Measurements from ENCODE around the gene CDC37L1. TPM values are rescaled to one million over a fixed set of nuclear protein-coding genes. Genes with fewer than 3 reads are reported as not detected.

The CDC37L1 gene
- total and polyA plus RNA-seq, 2 of the 8 experiments (the other 6 are each of a cell fraction or from before 2014, with no cell fraction given), result 4.6 to 23.8 TPM

- Histone ChIP-seq H4K20me1 (replicated peaks in 1 of 2; ENCODE audit: control insufficient read depth in 1 of 2, insufficient read depth in 2 of 2, low read length in 2 of 2) (no peaks in the 10 kb centered on the region), H3K79me2 (ENCODE audit: control insufficient read depth in 1 of 2, insufficient read depth in 2 of 2, low read length in 2 of 2) (0 out of 4 replicates have a peak, but pooled peaks cover 0 to under 1% of the 10 kb centered on the region in 2 experiments), H3K4me2 (ENCODE audit: insufficient read depth in 1 of 2, low read depth in 2 of 2, low read length in 2 of 2) (no peak overlapping the region), H4K8ac (ENCODE audit: extremely low read depth, insufficient read depth, low read length) (no peak overlapping the region), H3K18ac (ENCODE audit: extremely low read depth, low read length) (no peak overlapping the region), H3K27me3 (replicated peaks in 1 of 4; ENCODE audit: control insufficient read depth in 3 of 4, extremely low read depth in 1 of 4, insufficient read depth in 3 of 4, low read length in 3 of 4) (no peaks in the 10 kb centered on the region), H3K36me3 (ENCODE audit: control insufficient read depth in 2 of 4, insufficient read depth in 4 of 4, low read length in 3 of 4) (no peaks in the 10 kb centered on the region), H4K91ac (replicated peaks; ENCODE audit: insufficient read length, low read length) (no peak overlapping the region), H2BK120ac (replicated peaks; ENCODE audit: low read depth, low read length) (no peak overlapping the region), H2AFZ (ENCODE audit: low read length) (no peak overlapping the region), H3K4me3 (ENCODE audit: extremely low read depth in 1 of 4, insufficient read depth in 2 of 4, low read depth in 3 of 4, low read length in 4 of 4) (no peak overlapping the region), H3K79me1 (ENCODE audit: low read depth, low read length) (no peaks in the 10 kb centered on the region), H3K27ac (ENCODE audit: low read depth, low read length) (no peak overlapping the region), H3K9me3 (ENCODE audit: insufficient read depth in 2 of 2, low read depth in 1 of 2, low read length in 1 of 2) (no peaks in the 10 kb centered on the region), H3K56ac (replicated peaks; ENCODE audit: insufficient read length, low read depth, low read length) (no peak overlapping the region), H3K23ac (ENCODE audit: insufficient read length) (no peak overlapping the region), H2BK15ac (ENCODE audit: low read length) (no peak overlapping the region), H3K9ac (replicated peaks in 1 of 4; ENCODE audit: extremely low read depth in 1 of 4, low read depth in 3 of 4, low read length in 3 of 4) (no peak overlapping the region), H2BK12ac (ENCODE audit: low read depth, low read length) (no peak overlapping the region), H2AK5ac (ENCODE audit: low read depth, low read length) (no peak overlapping the region), H3K14ac (ENCODE audit: insufficient read length) (no peak overlapping the region), H2BK20ac (ENCODE audit: low read length) (no peak overlapping the region), H3K4me1 (replicated peaks in 1 of 4; ENCODE audit: control insufficient read depth in 3 of 4, insufficient read depth in 4 of 4, low read length in 3 of 4) (peaks cover 0 to 4% (median 0%) of the 10 kb centered on the region in 4 experiments; a peak in 4 of 7 replicates), H2BK5ac (ENCODE audit: low read depth, low read length) (no peak overlapping the region), H3K23me2 (ENCODE audit: low read depth, low read length) (peaks cover 1% of the 10 kb centered on the region; the same call in 1 of the 2 replicates), H3K4ac (replicated peaks; ENCODE audit: insufficient read length, low read depth, low read length) (no peak overlapping the region), H4K5ac (ENCODE audit: insufficient read length, low read depth, low read length) (no peak overlapping the region)
- DNase-seq (ENCODE audit: low read depth in 1 of 2, low spot score in 2 of 2), result no peak
- ChIA-PET CTCF (ENCODE audit: partially characterized antibody) (interaction anchor here (1.3 to 2.9 kb wide), 2 partner anchors 9 to 24 kb away, joined by 3 to 13 read pairs; partner anchors contain the start of gene SPATA6L), POLR2A (ENCODE audit: partially characterized antibody) (no interaction called here)
- FAIRE-seq, result no peak
- no peak for TF ChIP-seq RFX5 (IDR thresholded peaks at IDR 0.05; ENCODE audit: borderline replicate concordance, low read depth, low read length)
- TF ChIP-seq POLR2AphosphoS5 (IDR thresholded peaks at IDR 0.05; ENCODE audit: low read depth, low read length), result no peak
- TF ChIP-seq RAD21 (IDR thresholded peaks at IDR 0.05 in 1 of 2, conservative IDR thresholded peaks at IDR 0.05 in 1 of 2; ENCODE audit: low read depth in 2 of 2, low read length in 2 of 2), result no peak
- no peak for TF ChIP-seq FOSL1 (IDR thresholded peaks at IDR 0.05; ENCODE audit: insufficient read depth, low read depth, low read length)
- no peak for TF ChIP-seq CBX5 (IDR thresholded peaks at IDR 0.05; ENCODE audit: low read depth, low read length)
- TF ChIP-seq KDM5A (IDR thresholded peaks at IDR 0.05; ENCODE audit: low read length), result no peak
- no peak for TF ChIP-seq ZNF274 (IDR thresholded peaks at IDR 0.05; ENCODE audit: borderline replicate concordance, extremely low read depth, low read length)
- no peak for TF ChIP-seq KDM4A (IDR thresholded peaks at IDR 0.05; ENCODE audit: low read depth, low read length, severe bottlenecking)
- TF ChIP-seq CHD1 (IDR thresholded peaks at IDR 0.05; ENCODE audit: low read depth, low read length), result no peak
- no peak for TF ChIP-seq CEBPB (IDR thresholded peaks at IDR 0.05; ENCODE audit: low read depth, low read length)
- no peak for TF ChIP-seq SP1 (IDR thresholded peaks at IDR 0.05; ENCODE audit: low read depth, low read length)
- TF ChIP-seq RNF2 (IDR thresholded peaks at IDR 0.05; ENCODE audit: borderline replicate concordance, low read depth, low read length, missing control alignments, poor library complexity, severe bottlenecking), result no peak
- TF ChIP-seq SIRT6 (IDR thresholded peaks at IDR 0.05; ENCODE audit: low read length), result no peak
- TF ChIP-seq EZH2 (IDR thresholded peaks at IDR 0.05; ENCODE audit: low read depth, low read length, severe bottlenecking), result no peak
- no peak for TF ChIP-seq POU5F1 (IDR thresholded peaks at IDR 0.05; ENCODE audit: low read depth, low read length)
- no peak for TF ChIP-seq RXRA (IDR thresholded peaks at IDR 0.05; ENCODE audit: insufficient read depth, low read depth, low read length)
These were observed 4.6 kb upstream of the CDC37L1 start for GRCh38 chr9:4674783-4675182.
